Hematopoietic multipotent progenitor cell treated with erythropoietin and hydrocortisone succinate and interleukin-3 and kit ligand, for 6 days (in vitro differentiated cells): Measurements from ENCODE around the gene KRT38.
"Not testable (repeated sequence)": the region's sequence is repeated elsewhere in the genome, so short reads cannot be mapped to it uniquely, and the experiment has no call there.

Experiments
- DNase-seq: peaks from one replicate; pipeline ENCODE4 v3.0.0-alpha.2; 2015

KRT38 gene

GRCh38 chr17:41457676-41458075 lies 16.9 kb upstream of the KRT38 start:
- DNase-seq, result no peak

DNA sequence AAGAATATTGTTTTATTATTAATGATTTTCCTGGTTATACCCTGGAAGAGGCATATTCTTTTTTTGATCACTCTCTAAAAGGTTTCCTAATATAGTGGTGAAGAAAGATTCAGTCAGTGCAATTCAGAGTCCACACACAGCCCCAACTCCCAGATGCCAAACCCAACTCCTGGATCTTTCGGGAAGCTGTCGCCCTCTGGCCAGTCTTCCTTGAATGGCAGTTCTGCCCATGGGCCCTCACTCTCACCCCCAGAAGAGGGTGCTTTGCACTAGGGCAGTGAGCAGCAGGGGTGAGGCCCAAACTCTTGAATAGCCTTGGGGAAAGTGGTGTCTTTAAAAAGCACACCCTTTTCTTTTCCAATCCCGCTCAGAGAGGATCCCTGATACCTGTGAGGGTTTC lies 15.4 kb upstream of the KRT38 start:
- DNase-seq, result no peak

- no peak for DNase-seq
Measured at GRCh38 chr17:41455236-41455635, 14.5 kb upstream of the KRT38 start.

DNA sequence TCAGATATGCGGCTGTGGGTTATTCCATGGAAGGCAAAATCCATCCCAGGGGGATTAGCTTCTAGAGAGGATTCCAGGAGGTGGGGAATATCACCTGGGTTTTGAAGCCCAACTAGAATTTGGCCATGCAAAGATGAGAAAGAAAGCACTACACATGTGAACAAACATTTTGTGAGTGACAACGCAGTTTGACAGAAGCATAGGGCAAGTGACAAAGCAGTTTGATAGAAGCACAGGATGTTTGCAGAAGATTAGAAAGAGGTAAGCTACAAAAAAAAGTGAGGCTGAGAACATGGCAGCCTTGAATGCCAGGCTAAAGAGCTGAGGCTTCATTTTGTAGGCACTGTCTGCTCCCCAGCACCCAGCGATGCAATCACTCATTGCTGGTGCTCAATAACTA lies 12.3 kb upstream of the KRT38 start:
- no peak for DNase-seq

DNA sequence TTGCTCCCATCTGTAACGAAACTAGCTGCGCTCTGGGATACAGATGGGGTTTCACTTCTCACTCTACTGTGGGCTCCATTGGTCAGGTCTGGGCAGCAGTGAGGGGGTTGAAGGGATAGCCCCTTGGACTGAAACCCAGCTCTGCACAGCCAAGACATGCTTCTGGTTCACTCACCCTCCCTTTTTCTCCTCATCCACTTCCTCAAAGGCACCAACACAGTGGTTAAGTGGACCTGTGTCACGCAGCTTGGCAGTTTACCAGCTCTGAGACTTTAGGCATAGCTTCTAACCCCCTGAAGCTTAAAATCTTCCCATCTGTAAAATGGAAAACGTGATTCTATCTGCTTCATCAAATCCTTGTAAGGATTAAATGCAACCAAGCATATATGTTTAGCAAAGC lies 11.5 kb upstream of the KRT38 start:
- peak; percentile 52 for DNase-seq

DNA sequence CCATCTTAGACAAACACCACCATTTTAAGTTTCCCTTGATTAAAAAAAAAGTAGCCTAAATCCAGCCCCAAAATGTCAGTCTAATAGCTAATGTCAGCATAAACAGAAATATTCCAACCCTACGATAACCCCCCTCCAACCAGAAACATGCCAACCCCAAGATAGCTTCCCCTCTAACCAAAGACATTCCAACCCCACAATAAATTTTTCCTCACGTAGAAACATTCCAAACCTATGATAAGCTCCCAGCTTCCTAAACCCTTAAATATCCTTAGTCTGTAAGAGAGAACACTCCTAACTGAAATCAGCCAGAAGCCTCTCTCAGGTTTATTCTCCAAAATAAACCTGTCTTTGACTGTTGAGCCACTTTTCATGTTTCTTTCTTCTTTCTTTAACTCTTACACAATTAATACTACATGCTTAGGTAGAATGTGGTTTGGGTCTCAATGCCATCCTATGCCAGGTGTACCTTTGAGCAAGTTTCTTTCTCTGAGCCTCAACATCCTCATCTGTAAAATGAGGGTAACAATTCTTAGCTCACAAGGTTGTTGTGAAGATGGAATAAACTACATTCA lies 10.5 kb upstream of the KRT38 start:
- no peak for DNase-seq

DNA sequence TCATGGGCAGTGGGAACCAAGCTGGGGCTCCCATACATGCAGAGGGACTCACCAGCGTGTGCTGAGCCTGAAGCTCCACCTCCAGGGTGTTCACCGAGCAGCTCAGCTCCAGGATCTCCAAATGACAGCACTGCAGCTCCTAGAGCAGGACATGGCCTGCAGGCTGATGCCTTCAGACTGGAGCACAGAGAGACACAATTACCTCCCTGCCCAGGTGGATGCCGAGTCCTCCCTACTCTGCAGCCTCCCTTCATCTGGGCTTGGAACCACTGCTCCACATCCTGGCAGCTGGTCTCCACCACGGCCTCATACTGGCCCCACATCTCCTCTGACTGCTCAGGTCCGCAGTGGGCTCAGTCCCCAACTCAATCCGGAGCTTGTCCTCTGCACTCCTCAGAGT lies 8.2 kb upstream of the KRT38 start:
- no peak for DNase-seq

GRCh38 chr17:41448506-41448905 lies 7.7 kb upstream of the KRT38 start:
- no peak for DNase-seq

DNA sequence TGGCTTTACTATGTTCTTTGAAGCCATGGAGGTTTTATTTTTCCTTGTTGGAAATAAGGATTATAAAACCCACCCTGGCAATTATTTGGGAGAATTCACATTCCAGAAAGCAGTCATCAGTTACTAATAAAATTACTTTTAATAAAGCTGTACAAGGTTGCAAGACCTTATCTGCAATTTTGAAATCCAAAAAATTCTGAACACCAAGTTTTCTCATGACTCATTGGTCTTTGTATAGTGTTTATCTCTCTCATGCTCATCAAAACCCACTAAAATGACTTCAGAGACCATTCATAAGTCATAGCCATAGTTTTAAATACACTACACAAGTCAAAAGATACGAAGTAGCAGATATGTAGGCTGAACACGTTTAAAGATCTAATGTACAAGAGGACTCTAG lies 6.0 kb upstream of the KRT38 start:
- DNase-seq, result no peak

- DNase-seq, result no peak
Measured at GRCh38 chr17:41444640-41445039, 3.9 kb upstream of the KRT38 start.

DNA sequence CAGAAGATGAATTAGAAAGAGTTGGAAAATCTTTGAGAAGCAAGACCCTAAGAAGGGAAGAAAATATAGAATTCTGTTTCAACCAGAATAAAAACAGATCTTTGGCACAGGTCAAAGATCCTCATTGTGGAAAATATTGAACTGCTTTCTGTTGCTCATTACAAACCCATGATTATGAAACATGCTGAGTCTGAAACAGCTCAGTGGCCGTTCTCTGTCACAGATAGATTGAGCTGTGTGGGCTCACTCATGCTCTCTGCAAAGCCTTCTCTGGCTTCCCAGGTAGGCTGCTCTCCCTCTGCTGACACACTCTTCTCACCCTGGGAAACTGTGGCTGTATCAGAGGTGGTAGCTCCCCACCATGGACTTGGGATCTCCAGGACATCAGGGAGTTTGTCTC lies 3.4 kb upstream of the KRT38 start:
- DNase-seq, result no peak

DNA sequence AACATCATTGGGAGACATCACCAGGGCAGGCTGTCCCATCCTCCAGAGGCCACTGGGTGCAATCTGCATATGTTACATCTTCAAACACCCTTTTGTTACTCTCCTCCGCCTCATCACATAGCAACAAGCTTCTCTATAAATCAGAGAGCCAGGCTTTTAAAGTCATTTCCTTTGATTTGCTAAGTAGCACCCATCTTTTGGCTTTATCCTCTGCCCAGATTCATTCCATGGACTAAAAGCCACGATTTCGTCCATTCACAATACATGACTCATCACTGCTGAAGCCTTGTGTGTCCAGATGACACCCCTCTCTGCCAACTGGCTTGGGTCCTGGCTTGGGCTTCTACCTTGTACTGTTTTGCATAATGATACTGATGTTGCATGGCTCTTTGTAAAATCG lies 2.0 kb upstream of the KRT38 start:
- DNase-seq, result no peak

DNA sequence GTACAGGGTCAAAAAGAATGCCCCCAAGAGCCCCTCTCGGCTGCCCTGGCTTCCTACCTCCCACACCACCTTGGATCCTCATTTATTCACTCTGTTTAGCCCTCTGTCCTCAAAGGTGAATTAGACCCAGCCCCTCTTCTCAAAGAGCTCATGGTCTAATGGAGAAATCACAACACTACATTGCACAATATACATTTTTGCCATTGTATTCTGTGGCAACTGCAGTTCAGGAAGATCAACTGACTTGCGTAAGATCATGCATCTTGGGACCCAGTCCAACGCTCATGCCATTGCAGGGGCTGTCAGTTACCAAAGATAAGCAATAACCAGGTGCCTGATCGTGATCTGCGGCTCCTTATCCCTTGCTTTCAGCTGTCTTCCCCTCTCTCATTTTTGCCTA lies 1.4 kb downstream of the KRT38 start:
- no peak for DNase-seq

DNA sequence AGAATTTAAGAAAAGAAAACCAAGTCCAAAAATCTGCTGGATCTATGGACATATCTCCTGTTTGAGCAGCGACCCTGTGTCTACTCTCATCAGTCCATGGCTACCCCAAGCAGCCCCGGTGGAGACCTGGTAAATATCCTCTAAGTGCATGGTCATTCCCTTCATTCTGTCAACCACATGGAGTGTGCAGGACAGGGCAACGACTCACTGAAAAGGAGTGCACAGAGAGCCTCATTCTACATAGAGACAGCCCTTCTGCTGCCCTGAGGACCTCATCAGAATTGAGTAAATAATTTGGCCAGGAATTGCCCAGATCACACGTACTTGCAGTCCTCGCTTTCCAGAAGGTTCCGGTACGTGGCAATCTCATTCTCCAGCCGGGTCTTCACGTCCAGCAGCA lies 3.0 kb downstream of the KRT38 start:
- no peak for DNase-seq

DNA sequence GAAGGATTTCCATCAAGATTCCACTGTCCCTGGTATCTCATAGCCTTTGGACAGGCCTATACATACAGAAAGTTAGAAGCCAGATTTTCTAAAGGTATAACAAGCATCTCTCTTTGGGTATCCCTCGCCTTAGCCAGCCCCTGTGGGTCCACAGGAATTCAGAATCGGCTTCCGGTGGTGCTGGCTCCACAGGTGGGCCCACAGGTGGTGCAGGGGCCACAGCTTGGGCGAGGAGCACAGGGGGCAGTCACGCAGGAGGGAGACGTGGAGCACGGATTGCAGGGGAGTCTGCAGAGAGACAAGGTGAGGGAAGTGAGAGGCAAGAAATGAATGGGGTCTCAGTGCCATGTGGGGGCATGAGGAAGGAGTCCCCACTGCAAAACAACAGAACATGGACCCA lies 3.5 kb downstream of the KRT38 start:
- no peak for DNase-seq

DNA sequence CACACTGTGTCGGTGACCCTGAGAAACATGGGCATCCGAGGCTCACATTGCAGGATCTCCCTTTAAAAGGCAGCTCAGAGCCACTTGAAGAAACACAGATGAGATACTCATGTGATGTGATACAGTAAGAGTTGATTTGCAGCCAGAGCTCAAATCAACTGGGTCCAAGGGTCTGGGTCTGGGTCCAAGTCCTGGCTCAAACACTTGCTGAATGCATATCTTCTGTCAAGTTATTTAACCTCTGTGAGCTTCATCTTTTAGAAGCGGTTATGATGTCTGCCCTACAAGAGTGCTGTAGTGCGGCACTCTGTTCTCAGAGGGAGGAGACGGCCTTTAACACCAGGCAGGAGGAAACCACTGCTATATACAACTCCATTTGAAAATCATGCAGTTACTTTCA lies 6.4 kb downstream of the KRT38 start:
- DNase-seq, result no peak

DNA sequence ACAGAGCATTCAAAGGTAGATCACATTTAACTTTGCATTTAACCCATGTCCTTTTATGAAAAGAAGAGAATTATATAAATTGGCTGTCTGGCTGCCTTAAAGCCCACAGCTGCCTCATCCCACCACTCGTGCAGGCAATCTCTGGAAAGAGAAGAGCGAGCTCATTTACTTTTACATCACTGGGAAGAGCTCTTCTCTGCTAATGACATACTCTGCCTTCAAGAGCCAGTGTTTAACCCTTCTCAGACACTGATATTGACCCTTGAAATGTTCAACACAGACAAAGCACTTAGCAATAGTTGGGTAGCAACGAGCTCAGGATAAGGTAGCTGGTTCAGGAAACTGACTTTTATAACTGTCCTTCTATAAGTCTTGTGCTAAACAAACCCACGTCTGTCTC lies 6.8 kb downstream of the KRT38 start:
- no peak for DNase-seq

GRCh38 chr17:41433586-41433985 lies 7.2 kb downstream of the KRT38 start:
- no peak for DNase-seq

GRCh38 chr17:41430376-41430775 lies 10.4 kb downstream of the KRT38 start:
- not testable (repeated sequence) for DNase-seq

- no peak for DNase-seq
Measured at GRCh38 chr17:41429667-41430066, 11.1 kb downstream of the KRT38 start.

GRCh38 chr17:41428591-41429291 lies 12.0 kb downstream of the KRT38 start:
- no peak for DNase-seq

- DNase-seq, result no peak
Measured at GRCh38 chr17:41424111-41424635, 16.6 kb downstream of the KRT38 start, which contains the start of gene KRT37. KRT37 (minus strand) TSS chr17:41424585; CDS start chr17:41424523, 62 bp downstream.

- not testable (repeated sequence) for DNase-seq
Measured at GRCh38 chr17:41422586-41422985, 18.2 kb downstream of the KRT38 start.

- no peak for DNase-seq
Measured at GRCh38 chr17:41421617-41422016, 19.2 kb downstream of the KRT38 start.

DNA sequence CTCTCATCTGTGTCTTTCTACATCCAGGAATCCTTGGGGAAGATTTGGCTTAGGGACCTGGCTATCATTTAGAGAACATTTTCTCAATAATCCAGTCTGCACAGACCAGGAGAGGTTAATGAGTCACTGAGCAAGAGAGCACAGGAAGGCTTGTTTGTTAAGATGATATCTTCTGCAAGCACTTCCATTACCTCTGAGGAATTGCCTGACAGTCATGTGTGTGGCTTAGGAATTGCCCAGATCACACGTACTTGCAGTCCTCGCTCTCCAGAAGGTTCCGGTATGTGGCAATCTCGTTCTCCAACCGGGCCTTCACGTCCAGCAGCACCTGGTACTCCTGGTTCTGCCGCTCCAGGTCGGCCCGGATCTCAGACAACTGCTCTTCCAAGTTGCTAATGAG lies 19.7 kb downstream of the KRT38 start:
- DNase-seq, result no peak
